Neural cell (in vitro differentiated cells): ENCODE data around the gene DNAH8. TPM values are rescaled to one million over a fixed set of nuclear protein-coding genes. Genes with fewer than 3 reads are reported as not detected.

ENCODE experiments used
- H2AFZ ChIP-seq: fragments of 200-600, 300-800 bp; sonication (generic), shearing (Covaris generic); 2 replicates; pipeline ENCODE4 v1.6.0; 2014; ENCODE audit warnings: low read depth, mild to moderate bottlenecking, antibody characterized with exemption, low read length, moderate library complexity
- H3F3A ChIP-seq: fragments of 200-600 bp; shearing (Covaris generic); 2 replicates; pipeline ENCODE4 v1.6.1; 2016; ENCODE audit warnings: mild to moderate bottlenecking, moderate library complexity, mixed read lengths, antibody characterized with exemption, low read length; ENCODE audit not compliant: insufficient read depth, poor library complexity, severe bottlenecking
- H3K27ac ChIP-seq: fragments of 200-600, 300-800 bp; sonication (generic), shearing (Covaris generic); 2 replicates; pipeline ENCODE4 v1.5.1; 2014; ENCODE audit warnings: mild to moderate bottlenecking, low read length, moderate library complexity
- H3K27me3 ChIP-seq: fragments of 300-800, 200-600 bp; sonication (generic), shearing (Covaris generic); 2 replicates; pipeline ENCODE4 v1.6.0; 2014; ENCODE audit warnings: mild to moderate bottlenecking, low read depth, low read length, moderate library complexity; ENCODE audit not compliant: insufficient read depth
- H3K36me3 ChIP-seq: fragments of 300-800, 200-600 bp; sonication (generic), shearing (Covaris generic); 2 replicates; pipeline ENCODE4 v1.5.1; 2014; ENCODE audit warnings: mild to moderate bottlenecking, antibody characterized with exemption, low read length, moderate library complexity; ENCODE audit not compliant: insufficient read depth
- H3K4me2 ChIP-seq: fragments of 300-800, 200-600 bp; sonication (generic), shearing (Covaris generic); 2 replicates; pipeline ENCODE4 v1.6.0; 2014; ENCODE audit warnings: mild to moderate bottlenecking, low read length
- H3K4me3 ChIP-seq: fragments of 300-800, 200-600 bp; sonication (generic), shearing (Covaris generic); 2 replicates; pipeline ENCODE4 v1.5.1; 2014; ENCODE audit warnings: mild to moderate bottlenecking, low read length, moderate library complexity
- H3K79me2 ChIP-seq: fragments of 200-600 bp; shearing (Covaris generic); replicated peaks from 2 replicates; pipeline ENCODE4 v1.6.0; 2014; ENCODE audit warnings: mild to moderate bottlenecking, low read length, moderate library complexity; ENCODE audit not compliant: insufficient read depth
- H3K9ac ChIP-seq: fragments of 300-800, 200-600 bp; sonication (generic), shearing (Covaris generic); 2 replicates; pipeline ENCODE4 v1.6.1; 2016; ENCODE audit warnings: mild to moderate bottlenecking, low read length, mixed read lengths
- H3K9me2 ChIP-seq: fragments of 200-600 bp; shearing (Covaris generic); 2 replicates; pipeline ENCODE4 v1.6.1; 2016; ENCODE audit warnings: mild to moderate bottlenecking, low read length, mixed read lengths; ENCODE audit not compliant: insufficient read depth
- H3K9me3 ChIP-seq: fragments of 200-600, 300-800 bp; sonication (generic), shearing (Covaris generic); 2 replicates; pipeline ENCODE4 v1.6.1; 2016; ENCODE audit warnings: mild to moderate bottlenecking, mixed run types, low read length, moderate library complexity, mixed read lengths
- H4K20me1 ChIP-seq: fragments of 200-600 bp; shearing (Covaris generic); 2 replicates; pipeline ENCODE4 v1.6.1; 2016; ENCODE audit warnings: mild to moderate bottlenecking, mixed run types; ENCODE audit not compliant: insufficient read depth
- CTCF ChIP-seq: fragments of 450-650 bp; IDR thresholded peaks from 2 replicates; pipeline ENCODE4 v1.5.1; 2014; ENCODE audit warnings: antibody characterized with exemption, mild to moderate bottlenecking, moderate library complexity; ENCODE audit not compliant: poor library complexity, severe bottlenecking
- EP300 ChIP-seq: fragments of 450-650 bp; conservative IDR thresholded peaks from 2 replicates; pipeline ENCODE4 v1.6.1; 2014; ENCODE audit warnings: antibody characterized with exemption, mild to moderate bottlenecking, moderate library complexity; ENCODE audit not compliant: poor library complexity, severe bottlenecking
- EZH2 ChIP-seq: fragments of 200-600, 300-800 bp; shearing (Covaris generic), sonication (generic); IDR thresholded peaks from 2 replicates; pipeline ENCODE4 v1.6.1; 2014; ENCODE audit warnings: antibody characterized with exemption, low read length, borderline replicate concordance, mild to moderate bottlenecking; ENCODE audit not compliant: insufficient read depth, poor library complexity, severe bottlenecking
- MXI1 ChIP-seq: fragments of 450-650 bp; conservative IDR thresholded peaks from 2 replicates; pipeline ENCODE4 v1.6.1; 2014; ENCODE audit warnings: antibody characterized with exemption, mild to moderate bottlenecking; ENCODE audit not compliant: poor library complexity, severe bottlenecking
- POLR2AphosphoS5 ChIP-seq: IDR thresholded peaks from 2 replicates; pipeline ENCODE4 v1.6.1; 2012
- RAD21 ChIP-seq: fragments of 450-650 bp; conservative IDR thresholded peaks from 2 replicates; pipeline ENCODE4 v1.6.1; 2014; ENCODE audit warnings: antibody characterized with exemption, mild to moderate bottlenecking, moderate library complexity
- REST ChIP-seq: IDR thresholded peaks from 2 replicates; pipeline ENCODE4 v1.6.1; 2012; ENCODE audit warnings: borderline replicate concordance
- SMC3 ChIP-seq: fragments of 450-650 bp; conservative IDR thresholded peaks from 2 replicates; pipeline ENCODE4 v1.6.1; 2014; ENCODE audit warnings: antibody characterized with exemption, mild to moderate bottlenecking, moderate library complexity; ENCODE audit not compliant: poor library complexity
- TAF1 ChIP-seq: IDR thresholded peaks from 2 replicates; pipeline ENCODE4 v1.6.1; 2012; ENCODE audit warnings: low read depth
- polyA plus RNA-seq: library from polyadenylated mRNA; depleted of rRNA; stranded (reverse); fragments of >200 nt; gene quantifications from 2 replicates; pipeline ENCODE4 v1.2.3, GENCODE V29; 2014

Gene DNAH8
- polyA plus RNA-seq, 1 donor from 2014 or later: 0.07 TPM

GRCh38 chr6:39054577-39055142 lies 339.5 kb downstream of the DNAH8 start:
- H3K79me2 ChIP-seq: no peaks in the 10 kb centered on the region
- H3F3A ChIP-seq: no peaks in the 10 kb centered on the region
- H3K4me2 ChIP-seq: no peak overlapping the region
- H4K20me1 ChIP-seq: no peaks in the 10 kb centered on the region
- H3K27me3 ChIP-seq: peaks cover 16% of the 10 kb centered on the region
- H3K9me2 ChIP-seq: no peaks in the 10 kb centered on the region
- TF ChIP-seq REST: no peak
- no peak for TF ChIP-seq EZH2
- no peak for TF ChIP-seq EP300
- TF ChIP-seq POLR2AphosphoS5: no peak
- TF ChIP-seq MXI1: no peak
- TF ChIP-seq RAD21: no peak
- no peak for TF ChIP-seq SMC3
- no peak for TF ChIP-seq TAF1
- no peak for TF ChIP-seq CTCF
- no peak overlapping the region for H3K9ac ChIP-seq
- no peaks in the 10 kb centered on the region for H3K9me3 ChIP-seq
- H3K4me3 ChIP-seq: no peak overlapping the region
- H2AFZ ChIP-seq: no peak overlapping the region
- H3K27ac ChIP-seq: no peak overlapping the region
- H3K36me3 ChIP-seq: no peaks in the 10 kb centered on the region

- Histone ChIP-seq H3K27me3 (peaks cover 6% of the 10 kb centered on the region), H3K27ac (no peak overlapping the region), H3K79me2 (no peaks in the 10 kb centered on the region), H4K20me1 (no peaks in the 10 kb centered on the region), H3K9me2 (no peaks in the 10 kb centered on the region), H3F3A (no peaks in the 10 kb centered on the region), H3K9ac (no peak overlapping the region), H3K36me3 (no peaks in the 10 kb centered on the region), H2AFZ (no peak overlapping the region), H3K4me3 (no peak overlapping the region), H3K4me2 (no peak overlapping the region), H3K9me3 (no peaks in the 10 kb centered on the region)
- TF ChIP-seq SMC3: no peak
- TF ChIP-seq REST: no peak
- no peak for TF ChIP-seq MXI1
- no peak for TF ChIP-seq POLR2AphosphoS5
- no peak for TF ChIP-seq EZH2
- no peak for TF ChIP-seq TAF1
- TF ChIP-seq EP300: no peak
- no peak for TF ChIP-seq RAD21
- no peak for TF ChIP-seq CTCF
These were observed 340.6 kb downstream of the DNAH8 start for GRCh38 chr6:39055661-39056060.
